OCI-LY7 (cell line): ENCODE measurements around the gene DDRGK1.

Experiments used
- EZH2phosphoT487 ChIP-seq: fragments of 200-600 bp; sonication (generic); IDR thresholded peaks from 2 replicates; pipeline ENCODE4 v1.6.1; 2018; ENCODE audit warnings: low read depth, borderline replicate concordance, mild to moderate bottlenecking, mixed run types, antibody characterized with exemption, low read length, moderate library complexity, mixed read lengths
- TF ChIP-seq, protein P1 (sequence below): fragments of 200-600 bp; sonication (generic); conservative IDR thresholded peaks from 2 replicates; pipeline ENCODE4 v1.5.1; 2014; ENCODE audit warnings: mild to moderate bottlenecking, antibody characterized with exemption, low read length, moderate library complexity, mixed read lengths

DNA sequence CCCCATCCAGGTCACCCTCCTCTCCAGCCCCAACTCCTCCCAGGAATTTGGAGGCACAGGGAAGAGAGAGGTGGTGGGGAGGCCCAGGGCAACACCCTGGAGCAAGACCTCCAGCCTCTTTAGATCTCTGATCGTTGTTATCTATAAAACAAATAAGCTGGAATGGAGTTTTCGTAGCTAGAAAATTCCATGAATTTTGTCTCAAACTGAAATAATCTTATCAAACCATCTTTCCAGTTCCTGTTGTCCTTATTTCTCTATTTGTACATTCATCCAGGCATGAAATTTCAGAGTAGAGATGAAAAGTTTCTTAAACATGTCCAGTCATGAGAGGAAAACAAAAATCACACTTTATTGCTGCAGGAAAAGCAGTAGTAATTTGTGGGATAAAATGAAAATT lies 40.7 kb upstream of the DDRGK1 start:
- TF ChIP-seq, protein P1, sequence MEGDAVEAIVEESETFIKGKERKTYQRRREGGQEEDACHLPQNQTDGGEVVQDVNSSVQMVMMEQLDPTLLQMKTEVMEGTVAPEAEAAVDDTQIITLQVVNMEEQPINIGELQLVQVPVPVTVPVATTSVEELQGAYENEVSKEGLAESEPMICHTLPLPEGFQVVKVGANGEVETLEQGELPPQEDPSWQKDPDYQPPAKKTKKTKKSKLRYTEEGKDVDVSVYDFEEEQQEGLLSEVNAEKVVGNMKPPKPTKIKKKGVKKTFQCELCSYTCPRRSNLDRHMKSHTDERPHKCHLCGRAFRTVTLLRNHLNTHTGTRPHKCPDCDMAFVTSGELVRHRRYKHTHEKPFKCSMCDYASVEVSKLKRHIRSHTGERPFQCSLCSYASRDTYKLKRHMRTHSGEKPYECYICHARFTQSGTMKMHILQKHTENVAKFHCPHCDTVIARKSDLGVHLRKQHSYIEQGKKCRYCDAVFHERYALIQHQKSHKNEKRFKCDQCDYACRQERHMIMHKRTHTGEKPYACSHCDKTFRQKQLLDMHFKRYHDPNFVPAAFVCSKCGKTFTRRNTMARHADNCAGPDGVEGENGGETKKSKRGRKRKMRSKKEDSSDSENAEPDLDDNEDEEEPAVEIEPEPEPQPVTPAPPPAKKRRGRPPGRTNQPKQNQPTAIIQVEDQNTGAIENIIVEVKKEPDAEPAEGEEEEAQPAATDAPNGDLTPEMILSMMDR = no peak
- no peak for TF ChIP-seq EZH2phosphoT487
